GM12801 (cell line): ENCODE data around the gene MYO7B.

Experiments
- TF ChIP-seq, protein P1 (sequence below): IDR thresholded peaks from one replicate; pipeline ENCODE4 v1.5.1; 2011; ENCODE audit warnings: control low read depth; ENCODE audit not compliant: insufficient read length; ENCODE audit errors: extremely low read depth

Gene MYO7B

GRCh38 chr2:127577208-127577475, 41.7 kb downstream of the MYO7B start:
- TF ChIP-seq, protein P1, sequence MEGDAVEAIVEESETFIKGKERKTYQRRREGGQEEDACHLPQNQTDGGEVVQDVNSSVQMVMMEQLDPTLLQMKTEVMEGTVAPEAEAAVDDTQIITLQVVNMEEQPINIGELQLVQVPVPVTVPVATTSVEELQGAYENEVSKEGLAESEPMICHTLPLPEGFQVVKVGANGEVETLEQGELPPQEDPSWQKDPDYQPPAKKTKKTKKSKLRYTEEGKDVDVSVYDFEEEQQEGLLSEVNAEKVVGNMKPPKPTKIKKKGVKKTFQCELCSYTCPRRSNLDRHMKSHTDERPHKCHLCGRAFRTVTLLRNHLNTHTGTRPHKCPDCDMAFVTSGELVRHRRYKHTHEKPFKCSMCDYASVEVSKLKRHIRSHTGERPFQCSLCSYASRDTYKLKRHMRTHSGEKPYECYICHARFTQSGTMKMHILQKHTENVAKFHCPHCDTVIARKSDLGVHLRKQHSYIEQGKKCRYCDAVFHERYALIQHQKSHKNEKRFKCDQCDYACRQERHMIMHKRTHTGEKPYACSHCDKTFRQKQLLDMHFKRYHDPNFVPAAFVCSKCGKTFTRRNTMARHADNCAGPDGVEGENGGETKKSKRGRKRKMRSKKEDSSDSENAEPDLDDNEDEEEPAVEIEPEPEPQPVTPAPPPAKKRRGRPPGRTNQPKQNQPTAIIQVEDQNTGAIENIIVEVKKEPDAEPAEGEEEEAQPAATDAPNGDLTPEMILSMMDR, result no peak

GRCh38 chr2:127577503-127577902, 42.0 kb downstream of the MYO7B start:
- TF ChIP-seq, protein P1, result no peak

- TF ChIP-seq, protein P1, result no peak
Measured at GRCh38 chr2:127577973-127578372, 42.5 kb downstream of the MYO7B start.

DNA sequence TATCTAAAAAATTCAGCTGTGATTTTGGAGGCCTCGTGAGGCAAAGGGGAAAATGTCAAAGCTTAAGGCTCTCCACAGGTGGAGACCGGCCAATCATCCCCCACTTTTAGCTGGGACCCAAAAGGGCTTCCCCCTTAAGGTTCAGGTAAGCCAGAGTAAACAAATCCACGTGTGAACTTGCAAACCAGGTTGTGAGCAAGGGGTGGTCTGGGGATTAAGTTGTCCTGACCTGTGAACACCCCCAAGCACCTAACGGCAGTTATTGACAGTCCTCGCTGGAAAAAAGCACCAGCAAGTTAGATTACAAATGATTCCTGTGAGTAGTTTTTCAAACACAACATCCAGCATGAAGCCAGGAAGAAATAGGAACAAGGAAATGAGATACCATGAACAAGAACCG, 42.9 kb downstream of the MYO7B start:
- TF ChIP-seq, protein P1, result no peak

DNA sequence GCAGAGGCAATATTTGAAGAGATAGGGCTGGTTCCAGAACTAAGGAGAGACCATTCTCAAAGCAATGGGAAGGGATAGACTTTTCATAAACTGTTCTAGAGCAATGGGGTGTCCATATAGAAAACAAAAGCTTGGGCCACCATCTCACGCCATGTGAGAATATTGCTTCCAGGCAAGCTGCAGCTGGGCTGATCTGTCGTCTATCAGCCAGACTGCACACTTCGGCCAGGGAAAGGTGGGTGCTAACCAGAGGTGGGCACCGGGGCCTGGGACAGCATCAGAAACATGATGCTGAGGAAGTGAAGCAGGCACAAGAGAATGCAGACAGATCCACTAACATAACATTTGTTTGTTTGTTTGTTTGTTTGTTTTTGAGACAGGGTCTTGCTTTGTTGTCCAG, 43.7 kb downstream of the MYO7B start:
- TF ChIP-seq, protein P1, result no peak

GRCh38 chr2:127580167-127581049, 44.9 kb downstream of the MYO7B start:
- TF ChIP-seq, protein P1, result no peak

GRCh38 chr2:127581050-127581345, 45.5 kb downstream of the MYO7B start:
- TF ChIP-seq, protein P1, result no peak
